Activated CD4-positive, alpha-beta memory T cell treated with anti-CD3 and anti-CD28 coated beads for 36 hours (primary cell): Measurements from ENCODE around the gene PRRG2. TPM values are rescaled to one million over a fixed set of nuclear protein-coding genes. Genes with fewer than 3 reads are reported as not detected.

Experiments used
- CTCF ChIA-PET: fragments of 350-600 bp; sonication (Branson Sonifier 250); formaldehyde crosslinking; loops from one replicate; lab custom pipeline; 2021; ENCODE audit warnings: antibody characterized with exemption, inconsistent platforms; lab: Charles Lee
- POLR2A ChIA-PET: fragments of 350-600 bp; sonication (Branson Sonifier 250); formaldehyde crosslinking; loops from one replicate; lab custom pipeline; 2021; ENCODE audit warnings: antibody characterized with exemption; lab: Charles Lee
- DNase-seq: peaks from one replicate; pipeline ENCODE4 v3.0.0-alpha.2; 2020
- H3K27ac Mint-ChIP-seq: one replicate; pipeline ENCODE4 v1.8.0; 2021; ENCODE audit warnings: mixed read lengths
- H3K27me3 Mint-ChIP-seq: one replicate; pipeline ENCODE4 v1.8.0; 2021; ENCODE audit warnings: mixed read lengths
- H3K36me3 Mint-ChIP-seq: one replicate; pipeline ENCODE4 v1.8.0; 2021; ENCODE audit warnings: mixed read lengths
- H3K4me1 Mint-ChIP-seq: one replicate; pipeline ENCODE4 v1.8.0; 2021; ENCODE audit warnings: low read depth, mixed read lengths
- H3K4me3 Mint-ChIP-seq: one replicate; pipeline ENCODE4 v1.8.0; 2021; ENCODE audit warnings: mild to moderate bottlenecking, mixed read lengths
- H3K9me3 Mint-ChIP-seq: one replicate; pipeline ENCODE4 v1.8.0; 2021; ENCODE audit warnings: mixed read lengths
- intact Hi-C: fragments of 100-400 bp; cut with micrococcal nuclease; formaldehyde crosslinking; loops from one replicate; pipeline ENCODE4 v1.15.1; 2023
- total RNA-seq, 2 experiments: library from RNA; stranded (reverse); gene quantifications; one replicate each; pipeline ENCODE4 v1.2.3, GENCODE V29; 2021

PRRG2 gene
- total RNA-seq: 1 to 10 TPM in 1 of 2 experiments, under 1 TPM in 1; 0.85 to 1.5 TPM

DNA sequence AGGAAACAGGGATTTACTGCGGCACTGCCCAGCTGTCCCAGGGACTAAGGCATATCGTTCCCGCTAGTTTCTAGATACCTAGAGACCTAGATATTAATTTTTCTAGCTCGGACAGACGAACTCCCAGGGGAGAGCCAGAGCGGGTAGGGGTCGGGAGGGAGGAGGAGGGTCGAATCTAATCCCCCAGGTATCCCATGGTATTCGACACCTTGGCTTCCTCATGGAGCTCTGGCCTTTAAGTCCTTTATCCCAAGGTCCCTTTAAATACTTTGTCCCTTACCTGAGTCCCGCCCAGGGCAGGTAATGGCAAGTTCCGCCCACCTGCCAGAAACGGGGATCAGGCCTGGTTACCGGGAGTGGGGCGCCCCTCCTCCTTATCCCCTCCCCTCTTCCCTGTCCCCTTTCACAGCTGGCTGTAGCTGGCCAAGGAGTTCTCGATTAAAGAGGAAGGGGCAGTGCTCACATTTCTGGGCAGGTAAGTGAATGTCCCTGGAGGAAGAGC, at the start of gene PRRG2:
Gene PRRG2 (plus strand): TSS at position 310 of the 502 bp plus-strand sequence. CDS start 1,904 bp downstream, outside the sequence.
- H3K9me3 Mint-ChIP-seq: no peaks in the 10 kb centered on the region
- intact Hi-C loops: no loop called here
- ChIA-PET CTCF (interaction anchor here (1.1 to 3.5 kb wide), 5 partner anchors 10 to 76 kb away, joined by 4 to 36 read pairs (median 6); partner anchors contain the start of gene PRR12), POLR2A (interaction anchor here (0.7 to 2.5 kb wide), 9 partner anchors 9 to 96 kb away, joined by 3 to 22 read pairs (median 8); partner anchors contain the start of genes PRMT1 and PRR12)
- H3K27ac Mint-ChIP-seq: peak within 1 kb of the TSS; percentile 92
- H3K4me1 Mint-ChIP-seq: peaks cover 29% of the 10 kb centered on the region
- H3K36me3 Mint-ChIP-seq: peaks cover 3% of the 10 kb centered on the region
- peak within 1 kb of the TSS; percentile 97 for H3K4me3 Mint-ChIP-seq
- no peaks in the 10 kb centered on the region for H3K27me3 Mint-ChIP-seq
- DNase-seq: no peak

GRCh38 chr19:49533551-49534488, 47.3 kb upstream of the PRRG2 start:
- Mint-ChIP-seq H3K27me3 (no peaks in the 10 kb centered on the region), H3K4me1 (peaks cover 20% of the 10 kb centered on the region), H3K9me3 (no peaks in the 10 kb centered on the region), H3K27ac (no peak overlapping the region), H3K4me3 (peak overlapping the region; percentile 75), H3K36me3 (no peaks in the 10 kb centered on the region)
- ChIA-PET CTCF (interaction anchor here (0.6 to 4.2 kb wide), 17 partner anchors 9 to 139 kb away, joined by 3 to 36 read pairs (median 4); partner anchors contain the start of gene RPS11), POLR2A (interaction anchor here (0.5 to 1.7 kb wide), 5 partner anchors 13 to 131 kb away, joined by 3 to 6 read pairs (median 3); partner anchors contain the start of gene NOSIP)
- intact Hi-C loops: loop anchor here (2.0 kb wide), 1 partner anchor 21 kb away; no protein-coding TSS in a partner anchor
- peak; percentile 83 for DNase-seq

- H3K36me3 Mint-ChIP-seq: no peaks in the 10 kb centered on the region
- peak overlapping the region; percentile 75 for H3K4me3 Mint-ChIP-seq
- H3K4me1 Mint-ChIP-seq: peaks cover 20% of the 10 kb centered on the region
- H3K27me3 Mint-ChIP-seq: no peaks in the 10 kb centered on the region
- peak; percentile 44 for DNase-seq
- intact Hi-C loops: loop anchor here (2.0 kb wide), 1 partner anchor 20 kb away; no protein-coding TSS in a partner anchor
- CTCF ChIA-PET: interaction anchor here (0.6 to 4.2 kb wide), 17 partner anchors 9 to 138 kb away, joined by 3 to 36 read pairs (median 4); partner anchors contain the start of gene RPS11
- H3K9me3 Mint-ChIP-seq: no peaks in the 10 kb centered on the region
- no peak overlapping the region for H3K27ac Mint-ChIP-seq
- POLR2A ChIA-PET: interaction anchor here (0.6 to 1.7 kb wide), 5 partner anchors 12 to 49 kb away, joined by 3 to 6 read pairs (median 3); partner anchors contain the start of gene NOSIP
Measured at GRCh38 chr19:49534632-49535385, 46.3 kb upstream of the PRRG2 start.

DNA sequence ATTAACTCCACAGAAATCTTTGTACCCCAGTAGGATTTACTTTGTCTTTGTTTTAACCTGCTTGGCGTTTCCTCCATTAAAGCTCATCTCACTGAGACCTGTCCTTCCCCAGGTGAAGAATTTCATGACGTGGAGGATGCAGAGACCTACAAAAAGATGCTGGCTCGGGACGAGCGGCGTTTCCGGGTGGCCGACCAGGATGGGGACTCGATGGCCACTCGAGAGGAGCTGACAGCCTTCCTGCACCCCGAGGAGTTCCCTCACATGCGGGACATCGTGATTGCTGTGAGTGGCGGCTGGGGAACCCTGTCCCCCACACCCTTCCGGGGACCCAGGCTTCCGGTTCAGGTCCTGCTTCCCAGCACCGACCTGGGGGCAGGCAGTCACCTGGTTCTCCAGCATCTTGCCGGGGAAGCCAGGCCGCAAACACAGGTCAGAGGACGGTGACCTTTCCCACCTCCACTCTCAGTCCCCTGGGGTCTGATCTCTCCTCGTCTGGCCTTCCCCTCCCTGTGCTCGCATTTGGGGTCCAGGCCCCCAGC, 44.1 kb upstream of the PRRG2 start:
- no peaks in the 10 kb centered on the region for H3K9me3 Mint-ChIP-seq
- H3K4me1 Mint-ChIP-seq: peaks cover 20% of the 10 kb centered on the region
- CTCF ChIA-PET: interaction anchor here (1.0 to 4.2 kb wide), 3 partner anchors 10 to 145 kb away, joined by 3 to 36 read pairs (median 30); no protein-coding TSS in a partner anchor
- POLR2A ChIA-PET: no interaction called here
- no peak overlapping the region for H3K4me3 Mint-ChIP-seq
- no peaks in the 10 kb centered on the region for H3K27me3 Mint-ChIP-seq
- no peaks in the 10 kb centered on the region for H3K36me3 Mint-ChIP-seq
- intact Hi-C loops: no loop called here
- no peak overlapping the region for H3K27ac Mint-ChIP-seq
- DNase-seq: no peak

GRCh38 chr19:49538643-49539042, 42.5 kb upstream of the PRRG2 start:
- CTCF ChIA-PET: interaction anchor here (0.6 to 1.4 kb wide), 4 partner anchors 8 to 33 kb away, joined by 3 to 8 read pairs (median 3); no protein-coding TSS in a partner anchor
- Mint-ChIP-seq H3K4me1 (peaks cover 14% of the 10 kb centered on the region), H3K27ac (no peak overlapping the region), H3K4me3 (no peak overlapping the region), H3K36me3 (no peaks in the 10 kb centered on the region), H3K9me3 (no peaks in the 10 kb centered on the region), H3K27me3 (no peaks in the 10 kb centered on the region)
- intact Hi-C loops: no loop called here
- no peak for DNase-seq
- POLR2A ChIA-PET: interaction anchor here (0.5 kb wide), 1 partner anchor 16 kb away, joined by 3 read pairs; no protein-coding TSS in a partner anchor

- CTCF ChIA-PET: interaction anchor here (0.7 to 1.0 kb wide), 3 partner anchors 13 to 34 kb away, joined by 3 read pairs; no protein-coding TSS in a partner anchor
- H3K9me3 Mint-ChIP-seq: no peaks in the 10 kb centered on the region
- DNase-seq: no peak
- no peak overlapping the region for H3K27ac Mint-ChIP-seq
- no peaks in the 10 kb centered on the region for H3K36me3 Mint-ChIP-seq
- intact Hi-C loops: no loop called here
- no peaks in the 10 kb centered on the region for H3K27me3 Mint-ChIP-seq
- no peak overlapping the region for H3K4me3 Mint-ChIP-seq
- H3K4me1 Mint-ChIP-seq: peaks cover 14% of the 10 kb centered on the region
- POLR2A ChIA-PET: interaction anchor here (0.5 kb wide), 1 partner anchor 15 kb away, joined by 3 read pairs; no protein-coding TSS in a partner anchor
Measured at GRCh38 chr19:49539192-49539952, 41.7 kb upstream of the PRRG2 start.

- Mint-ChIP-seq H3K4me3 (no peak overlapping the region), H3K9me3 (no peaks in the 10 kb centered on the region), H3K27me3 (no peaks in the 10 kb centered on the region), H3K4me1 (peaks cover 8% of the 10 kb centered on the region), H3K36me3 (no peaks in the 10 kb centered on the region), H3K27ac (no peak overlapping the region)
- intact Hi-C loops: no loop called here
- POLR2A ChIA-PET: no interaction called here
- CTCF ChIA-PET: interaction anchor here (0.6 to 2.2 kb wide), 2 partner anchors 34 to 35 kb away, joined by 3 to 6 read pairs; no protein-coding TSS in a partner anchor
- no peak for DNase-seq
Measured at GRCh38 chr19:49541914-49542313, 39.2 kb upstream of the PRRG2 start.

- H3K27ac Mint-ChIP-seq: no peak overlapping the region
- DNase-seq: no peak
- no peaks in the 10 kb centered on the region for H3K36me3 Mint-ChIP-seq
- no peaks in the 10 kb centered on the region for H3K9me3 Mint-ChIP-seq
- POLR2A ChIA-PET: no interaction called here
- CTCF ChIA-PET: interaction anchor here (2.2 kb wide), 1 partner anchor 36 kb away, joined by 6 read pairs; no protein-coding TSS in a partner anchor
- H3K4me3 Mint-ChIP-seq: no peak overlapping the region
- no peaks in the 10 kb centered on the region for H3K27me3 Mint-ChIP-seq
- intact Hi-C loops: no loop called here
- peaks cover 13% of the 10 kb centered on the region for H3K4me1 Mint-ChIP-seq
Measured at GRCh38 chr19:49542446-49542845, 38.7 kb upstream of the PRRG2 start.

- H3K27ac Mint-ChIP-seq: no peak overlapping the region
- no peak for DNase-seq
- ChIA-PET POLR2A (no interaction called here), CTCF (no interaction called here)
- peaks cover 13% of the 10 kb centered on the region for H3K4me1 Mint-ChIP-seq
- no peaks in the 10 kb centered on the region for H3K9me3 Mint-ChIP-seq
- H3K27me3 Mint-ChIP-seq: no peaks in the 10 kb centered on the region
- intact Hi-C loops: no loop called here
- no peak overlapping the region for H3K4me3 Mint-ChIP-seq
- H3K36me3 Mint-ChIP-seq: no peaks in the 10 kb centered on the region
Measured at GRCh38 chr19:49543032-49543431, 38.1 kb upstream of the PRRG2 start.

GRCh38 chr19:49544154-49544553, 37.0 kb upstream of the PRRG2 start:
- H3K27ac Mint-ChIP-seq: no peak overlapping the region
- no peaks in the 10 kb centered on the region for H3K36me3 Mint-ChIP-seq
- intact Hi-C loops: no loop called here
- H3K9me3 Mint-ChIP-seq: no peaks in the 10 kb centered on the region
- no peak overlapping the region for H3K4me3 Mint-ChIP-seq
- no peaks in the 10 kb centered on the region for H3K27me3 Mint-ChIP-seq
- POLR2A ChIA-PET: no interaction called here
- peaks cover 20% of the 10 kb centered on the region for H3K4me1 Mint-ChIP-seq
- CTCF ChIA-PET: interaction anchor here (0.9 to 10.5 kb wide), 3 partner anchors 9 to 37 kb away, joined by 3 to 216 read pairs (median 5); no protein-coding TSS in a partner anchor
- no peak for DNase-seq
